GM20431 (cell line): Measurements from ENCODE around the gene STK38L.

Experiments
- in situ Hi-C: fragments of 300-500 bp; cut with MseI, MboI; formaldehyde crosslinking; loops from one replicate; pipeline ENCODE4 v1.15.0; 2020; ENCODE audit warnings: low sequenced_read_pairs; ENCODE audit not compliant: unreplicated experiment

STK38L gene

GRCh38 chr12:27272373-27273028 is 28.4 kb downstream of the STK38L start:
- in situ Hi-C loops = no loop called here

GRCh38 chr12:27273114-27273513 is 29.0 kb downstream of the STK38L start:
- in situ Hi-C loops = no loop called here

GRCh38 chr12:27274706-27275105 is 30.6 kb downstream of the STK38L start:
- in situ Hi-C loops = no loop called here

DNA sequence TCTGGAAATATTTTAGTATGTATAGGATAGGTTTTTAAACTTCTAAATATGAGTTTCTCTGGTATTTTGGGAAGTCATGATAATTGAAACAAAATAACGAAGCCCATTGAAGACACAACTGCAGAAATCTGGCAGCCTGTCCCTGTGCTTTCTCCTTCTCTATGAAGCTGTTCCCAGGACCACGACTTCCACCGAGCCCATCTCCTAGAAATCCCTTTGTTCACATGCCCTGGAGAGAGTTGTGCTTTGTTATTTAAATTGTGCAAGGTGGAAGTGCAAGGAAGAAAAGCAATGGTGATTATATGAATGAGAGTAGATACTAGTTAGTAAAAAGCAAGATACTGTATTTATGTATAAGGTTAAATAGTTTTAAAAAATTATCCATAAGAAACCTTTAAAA is 32.2 kb downstream of the STK38L start:
- in situ Hi-C loops = no loop called here

GRCh38 chr12:27277846-27278260 is 33.8 kb downstream of the STK38L start:
- in situ Hi-C loops = no loop called here

DNA sequence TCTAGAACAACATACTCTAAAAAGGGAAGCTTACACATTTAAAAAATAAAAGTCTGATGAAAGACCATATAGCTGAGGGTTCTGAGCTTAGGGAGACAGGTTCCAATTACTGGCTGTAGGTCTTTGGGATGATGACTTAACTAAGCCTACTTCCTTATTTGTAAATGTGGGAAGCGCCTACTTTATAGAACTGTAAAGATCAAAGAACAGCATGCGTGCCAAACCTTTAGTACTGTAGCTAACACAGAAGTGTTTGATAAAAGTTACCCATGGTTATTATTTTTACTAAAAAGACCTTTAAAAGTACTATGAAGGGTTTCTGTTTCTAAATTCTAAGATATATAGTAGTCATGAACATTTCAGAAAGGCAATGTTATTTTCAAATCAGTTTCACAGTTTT is 35.7 kb downstream of the STK38L start:
- in situ Hi-C loops = no loop called here

DNA sequence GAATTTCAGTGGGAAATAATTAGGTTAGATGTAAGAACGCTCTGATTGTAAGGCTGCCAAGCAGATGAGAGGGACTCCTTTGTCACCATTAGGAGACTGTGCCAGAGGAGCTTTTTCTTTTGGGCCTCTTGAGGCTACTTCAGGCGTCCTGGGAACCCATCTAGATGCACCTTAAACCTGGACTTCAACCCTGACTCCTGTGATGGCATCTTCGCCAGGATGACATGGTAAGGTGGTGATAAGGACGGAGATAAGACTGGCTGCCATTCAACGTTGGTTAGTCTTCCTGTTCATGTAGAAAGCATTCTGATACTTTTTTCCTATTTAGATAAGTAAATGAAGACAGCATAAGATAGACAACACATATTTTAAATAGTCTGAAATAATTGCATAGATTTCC is 36.3 kb downstream of the STK38L start:
- in situ Hi-C loops = no loop called here

DNA sequence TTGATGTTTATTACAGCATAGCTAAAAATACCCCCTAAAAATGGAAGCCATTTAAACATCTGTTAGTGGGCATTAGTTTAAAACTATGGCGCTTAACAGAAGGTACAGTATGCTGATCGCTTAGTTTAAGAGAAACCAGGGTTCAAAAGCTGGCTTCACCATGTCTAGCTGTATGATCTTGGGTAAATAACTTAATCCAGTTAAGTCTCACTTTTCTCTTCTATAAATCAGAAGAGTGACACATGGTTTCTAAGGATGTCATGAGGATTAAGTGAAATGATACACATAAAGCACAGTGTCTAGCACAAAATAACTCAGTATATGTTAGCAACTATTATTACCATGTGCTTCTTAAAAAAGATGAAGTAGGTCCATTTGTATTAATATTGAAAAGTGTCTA is 38.7 kb downstream of the STK38L start:
- in situ Hi-C loops = no loop called here

- in situ Hi-C loops = no loop called here
Measured at GRCh38 chr12:27284021-27284420, 39.9 kb downstream of the STK38L start.

DNA sequence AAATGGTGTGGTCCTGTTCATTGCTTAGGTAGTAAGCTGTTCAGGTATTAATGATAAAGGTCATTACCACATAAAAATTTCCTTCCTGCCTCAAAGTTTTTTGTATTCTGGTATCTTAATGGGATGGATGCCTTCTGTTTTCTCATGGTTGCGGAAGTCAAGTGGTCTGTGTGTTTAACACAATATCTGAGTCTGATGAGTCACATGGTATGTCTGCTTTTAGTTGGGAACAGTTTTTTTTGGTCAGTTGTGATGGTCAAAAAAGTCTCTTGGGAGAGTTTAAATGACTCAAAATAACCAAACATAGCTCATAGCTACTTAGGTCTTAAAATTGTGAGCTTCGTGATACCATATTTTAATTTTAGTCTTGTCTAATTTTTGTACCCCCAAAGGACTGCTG is 40.7 kb downstream of the STK38L start:
- in situ Hi-C loops = no loop called here

DNA sequence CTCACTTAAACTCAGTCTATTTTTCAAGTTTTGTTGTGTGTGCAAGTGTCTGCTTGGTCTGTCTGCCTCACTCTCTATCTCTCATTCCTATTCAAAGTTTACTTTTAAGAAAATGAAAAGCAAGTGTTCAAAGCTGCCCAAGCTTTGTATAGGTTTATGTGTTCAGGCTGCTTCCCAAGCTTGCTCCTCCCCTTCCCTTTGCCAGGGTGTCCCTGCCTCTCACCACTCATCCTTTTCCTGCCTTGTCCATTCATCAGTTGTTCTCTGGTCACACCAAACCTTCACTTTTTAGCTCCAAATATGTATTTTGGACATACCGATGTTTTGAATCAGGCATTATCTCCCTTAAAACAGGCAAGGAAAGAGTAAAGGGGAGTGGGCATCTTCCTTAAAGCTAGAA is 41.3 kb downstream of the STK38L start:
- in situ Hi-C loops = no loop called here

DNA sequence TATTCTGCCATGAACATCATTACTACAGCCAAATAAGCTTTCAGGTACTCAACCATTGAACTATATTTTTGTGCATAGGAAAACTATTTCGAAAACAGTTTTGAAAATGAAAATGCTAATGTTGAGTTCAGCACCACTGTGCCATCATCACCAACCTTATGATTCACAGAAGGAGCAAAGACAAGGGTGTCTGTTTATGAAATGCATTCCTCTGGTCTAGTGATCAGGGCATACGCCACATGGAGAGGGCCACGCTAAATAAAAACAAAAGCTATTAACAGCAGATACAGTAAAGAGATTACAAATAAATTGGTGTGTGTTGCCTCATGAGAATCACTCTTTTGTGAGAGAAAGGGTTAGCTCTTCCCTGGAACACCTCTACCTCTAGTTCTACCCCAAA is 45.3 kb downstream of the STK38L start:
- in situ Hi-C loops = no loop called here

GRCh38 chr12:27290501-27291168 is 46.5 kb downstream of the STK38L start:
- in situ Hi-C loops = no loop called here

- in situ Hi-C loops = no loop called here
Measured at GRCh38 chr12:27291862-27292261, 47.8 kb downstream of the STK38L start.

GRCh38 chr12:27292718-27293117 is 48.6 kb downstream of the STK38L start:
- in situ Hi-C loops = no loop called here

DNA sequence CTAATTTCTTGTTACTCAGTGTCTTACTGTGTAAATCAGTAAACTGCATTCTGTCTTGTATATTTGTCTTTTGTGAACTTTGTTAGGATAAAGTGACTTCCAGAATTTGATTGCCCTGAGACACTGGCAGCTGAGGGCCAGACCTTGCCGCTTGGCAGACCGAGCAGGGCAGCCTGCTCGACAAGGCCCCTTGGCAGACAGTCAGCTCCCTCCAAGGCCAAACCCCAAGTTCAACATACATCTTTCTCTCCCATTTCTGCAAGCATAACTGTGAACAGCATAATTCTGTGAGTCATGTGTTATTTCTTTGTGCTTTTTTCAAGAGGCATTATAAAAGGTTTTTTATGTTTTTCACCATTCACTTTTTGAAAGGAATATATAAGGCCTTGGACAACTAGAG is 49.4 kb downstream of the STK38L start:
- in situ Hi-C loops = no loop called here

GRCh38 chr12:27296674-27297073 is 52.6 kb downstream of the STK38L start:
- in situ Hi-C loops = no loop called here

DNA sequence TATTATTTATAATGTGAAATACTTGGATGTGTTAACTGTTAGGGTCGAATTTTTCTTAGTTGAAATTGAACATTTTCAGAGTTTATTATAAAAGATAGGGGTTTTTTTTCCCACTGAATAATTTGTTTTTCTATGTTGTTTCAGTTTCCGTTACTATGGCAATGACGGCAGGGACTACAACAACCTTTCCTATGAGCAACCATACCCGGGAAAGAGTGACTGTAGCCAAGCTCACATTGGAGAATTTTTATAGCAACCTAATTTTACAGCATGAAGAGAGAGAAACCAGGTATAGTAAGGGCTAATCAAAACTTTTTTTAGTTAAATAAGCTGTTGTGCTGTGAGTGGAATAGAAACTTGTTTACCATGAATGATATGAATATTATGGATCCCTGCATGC is 53.5 kb downstream of the STK38L start:
- in situ Hi-C loops = no loop called here

- in situ Hi-C loops = no loop called here
Measured at GRCh38 chr12:27299102-27299501, 55.0 kb downstream of the STK38L start.

DNA sequence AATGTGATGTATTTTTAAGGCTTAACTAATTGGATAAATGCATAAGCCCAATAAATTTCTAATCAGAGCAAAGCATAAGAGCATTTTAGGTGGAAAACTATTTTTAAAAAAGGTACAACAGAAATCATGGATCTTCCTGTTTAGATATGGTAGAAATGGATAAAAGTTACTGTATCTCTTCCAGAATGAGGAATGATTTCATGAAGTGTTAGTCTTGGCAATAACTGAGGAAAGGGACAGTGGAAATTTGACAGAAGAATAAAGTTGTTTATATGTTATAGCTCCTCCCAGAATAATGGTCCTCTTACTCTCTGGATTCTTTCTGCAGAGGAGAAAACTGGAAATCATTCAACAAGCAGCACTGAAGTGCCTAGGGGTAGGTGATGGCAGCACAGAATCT is 56.1 kb downstream of the STK38L start:
- in situ Hi-C loops = loop anchor here (25.0 kb wide), 2 partner anchors 163 to 263 kb away; no protein-coding TSS in a partner anchor

DNA sequence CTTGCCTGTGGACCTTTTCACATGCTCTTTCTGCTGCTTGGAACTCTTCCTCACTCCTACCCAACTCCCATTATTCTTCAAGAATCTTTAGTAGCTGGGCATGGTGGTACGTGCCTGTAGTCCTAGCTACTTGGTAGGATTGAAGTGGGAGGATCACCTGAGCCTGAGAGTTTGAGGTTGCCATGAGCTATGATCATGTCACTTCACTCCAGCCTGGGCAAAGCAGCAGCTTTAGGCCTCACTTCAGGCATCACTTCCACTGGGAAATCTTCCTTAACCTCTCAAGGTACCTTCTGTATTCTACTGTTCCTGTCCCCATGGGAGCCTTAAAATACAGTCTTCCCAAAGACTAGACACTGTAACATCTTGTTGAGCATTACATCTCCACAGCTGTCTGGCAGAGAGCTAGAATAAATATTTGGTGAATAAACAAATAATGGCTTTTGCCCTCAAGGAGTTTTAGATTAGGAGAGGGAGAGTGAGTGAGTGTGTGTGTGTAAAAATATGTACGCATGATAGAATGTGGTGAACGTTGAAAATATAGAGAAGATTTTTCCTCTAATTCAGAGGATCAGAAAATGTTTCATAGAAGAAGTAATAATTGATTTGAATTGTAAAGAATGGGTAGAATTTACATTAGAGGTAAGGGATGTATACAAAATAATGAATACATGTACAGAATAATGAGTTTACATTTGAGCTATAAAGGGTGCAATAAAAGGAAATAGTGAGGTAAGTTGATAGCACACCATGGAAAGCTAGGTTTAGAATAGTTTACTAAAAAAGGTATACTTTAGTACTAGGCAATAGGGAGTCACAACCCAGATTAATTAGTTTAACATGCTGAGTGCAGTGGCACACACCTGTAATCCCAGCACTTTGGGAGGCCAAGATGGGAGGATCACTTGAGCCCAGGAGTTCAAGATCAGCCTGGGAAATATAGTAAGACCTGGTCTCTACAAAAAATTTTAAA is 59.3 kb downstream of the STK38L start:
- in situ Hi-C loops = loop anchor here (25.0 kb wide), 2 partner anchors 166 to 266 kb away; no protein-coding TSS in a partner anchor
